ENCODE measurements around the gene POLD2. TPM values are rescaled to one million over a fixed set of nuclear protein-coding genes. Genes with fewer than 3 reads are reported as not detected.

Gene POLD2
- total RNA-seq, 4 donors from 2014 or later = 33.6 to 71.2 (median 55.9) TPM

GRCh38 chr7:44142028-44142427 is 18.7 kb upstream of the POLD2 start:
- DNase-seq (ENCODE audit: extremely low spot score) = no peak
- TF ChIP-seq POLR2A (IDR thresholded peaks at IDR 0.05; ENCODE audit: low read depth) (no peak), CTCF (IDR thresholded peaks at IDR 0.05) (no peak), EP300 (IDR thresholded peaks at IDR 0.05) (no peak), POLR2AphosphoS5 (IDR thresholded peaks at IDR 0.05) (no peak)
- Histone ChIP-seq H3K9me3 (no peaks in the 10 kb centered on the region), H3K4me3 (no peak overlapping the region), H3K27ac (replicated peaks in 1 of 4) (no peak overlapping the region), H3K36me3 (no peaks in the 10 kb centered on the region), H3K4me1 (peaks cover 18 to 19% (median 19%) of the 10 kb centered on the region in 4 donors), H3K27me3 (peaks cover 0 to 22% (median 4%) of the 10 kb centered on the region in 4 donors)
- 100% methylated on average over 4 of the region's 4 CpGs for WGBS
- intact Hi-C loops (cut with DNase I) = no loop called here

- no peak for TF ChIP-seq EP300 (IDR thresholded peaks at IDR 0.05)
- TF ChIP-seq POLR2AphosphoS5 (IDR thresholded peaks at IDR 0.05) = no peak
- TF ChIP-seq CTCF (IDR thresholded peaks at IDR 0.05) = no peak
- TF ChIP-seq POLR2A (IDR thresholded peaks at IDR 0.05; ENCODE audit: low read depth) = no peak
- no peak for DNase-seq (ENCODE audit: extremely low spot score)
- Histone ChIP-seq H3K36me3 (no peaks in the 10 kb centered on the region), H3K27ac (replicated peaks in 1 of 4) (no peak within 1 kb of the TSS), H3K4me3 (no peak within 1 kb of the TSS), H3K27me3 (peaks cover 0 to 17% (median 4%) of the 10 kb centered on the region in 4 donors), H3K9me3 (no peaks in the 10 kb centered on the region), H3K4me1 (peaks cover 13 to 15% (median 14%) of the 10 kb centered on the region in 4 donors)
- intact Hi-C loops (cut with DNase I) = no loop called here
- WGBS = 90% methylated on average over 4 of the region's 6 CpGs
These were observed 18.0 kb upstream of the POLD2 start, which contains the start of gene MYL7 for GRCh38 chr7:44141221-44141850. TSS of gene MYL7 (minus strand) at chr7:44141332. CDS start at chr7:44141305, 27 bp downstream.

GRCh38 chr7:44140341-44140740 is 17.0 kb upstream of the POLD2 start:
- no peak for DNase-seq (ENCODE audit: extremely low spot score)
- H3K27ac ChIP-seq (replicated peaks in 1 of 4) = no peak overlapping the region

GRCh38 chr7:44139311-44140010 is 16.1 kb upstream of the POLD2 start:
- intact Hi-C loops (cut with DNase I) = loop anchor here (10.0 kb wide), 1 partner anchor 55 kb away; no protein-coding TSS in a partner anchor
- DNase-seq (ENCODE audit: extremely low spot score) = no peak
- Histone ChIP-seq H3K36me3 (no peaks in the 10 kb centered on the region), H3K9me3 (no peaks in the 10 kb centered on the region), H3K4me3 (no peak overlapping the region), H3K4me1 (peaks cover 0 to 3% (median 0%) of the 10 kb centered on the region in 4 donors), H3K27me3 (no peaks in the 10 kb centered on the region), H3K27ac (replicated peaks in 1 of 4) (no peak overlapping the region)
- 93% methylated on average over 14 of the region's 14 CpGs for WGBS
- no peak for TF ChIP-seq POLR2A (IDR thresholded peaks at IDR 0.05; ENCODE audit: low read depth)
- no peak for TF ChIP-seq EP300 (IDR thresholded peaks at IDR 0.05)
- no peak for TF ChIP-seq POLR2AphosphoS5 (IDR thresholded peaks at IDR 0.05)
- TF ChIP-seq CTCF (IDR thresholded peaks at IDR 0.05) = no peak

More at GRCh38 chr7:44140341-44140740, 17.0 kb upstream of the POLD2 start:
- intact Hi-C loops (cut with DNase I) = no loop called here
- TF ChIP-seq EP300 (IDR thresholded peaks at IDR 0.05) (no peak), CTCF (IDR thresholded peaks at IDR 0.05) (no peak), POLR2A (IDR thresholded peaks at IDR 0.05; ENCODE audit: low read depth) (no peak), POLR2AphosphoS5 (IDR thresholded peaks at IDR 0.05) (no peak)
- Histone ChIP-seq H3K27me3 (peaks cover 0 to 7% (median 2%) of the 10 kb centered on the region in 4 donors), H3K36me3 (no peaks in the 10 kb centered on the region), H3K4me3 (no peak overlapping the region), H3K9me3 (no peaks in the 10 kb centered on the region), H3K4me1 (peaks cover 3 to 7% (median 4%) of the 10 kb centered on the region in 4 donors)
- 89% methylated on average over 7 of the region's 10 CpGs for WGBS
